ENCODE results near the gene FER1L5. TPM values are rescaled to one million over a fixed set of nuclear protein-coding genes. Genes with fewer than 3 reads are reported as not detected.

FER1L5 gene
- total RNA-seq, 1 experiment from 2014 or later, result 1.2 TPM

- Histone ChIP-seq H2AK5ac (ENCODE audit: insufficient read length, low read length) (no peak overlapping the region), H2BK120ac (ENCODE audit: low read depth, low read length, poor library complexity, severe bottlenecking) (no peak overlapping the region), H3K4me2 (ENCODE audit: insufficient read depth, insufficient read length, low read length) (no peak overlapping the region), H3K79me1 (ENCODE audit: insufficient read depth, low read depth, low read length, poor library complexity, severe bottlenecking) (no peaks in the 10 kb centered on the region), H3K23me2 (ENCODE audit: insufficient read length, low read depth, low read length, poor library complexity, severe bottlenecking) (no peaks in the 10 kb centered on the region), H2BK5ac (ENCODE audit: insufficient read length, low read length) (no peak overlapping the region), H3K56ac (ENCODE audit: insufficient read length, low read depth, low read length) (no peak overlapping the region), H2BK15ac (ENCODE audit: low read depth, low read length) (no peak overlapping the region), H4K20me1 (ENCODE audit: control insufficient read depth, insufficient read depth, insufficient read length) (no peaks in the 10 kb centered on the region), H2BK12ac (ENCODE audit: insufficient read length, low read depth, low read length) (no peak overlapping the region), H3K23ac (ENCODE audit: insufficient read length, low read depth, low read length) (no peak overlapping the region), H2AFZ (ENCODE audit: low read length) (no peak overlapping the region), H3K27ac (ENCODE audit: insufficient read length, low read depth, low read length) (no peak overlapping the region), H3K27me3 (ENCODE audit: insufficient read depth, low read length) (no peaks in the 10 kb centered on the region), H3K9ac (ENCODE audit: extremely low read depth, insufficient read length, low read length) (no peak overlapping the region), H3T11ph (ENCODE audit: low read length) (no peak overlapping the region), H3K4ac (ENCODE audit: low read depth, low read length) (no peak overlapping the region), H3K18ac (ENCODE audit: insufficient read length, low read depth, low read length) (no peak overlapping the region), H3K14ac (ENCODE audit: insufficient read depth, low read length) (no peak overlapping the region), H4K91ac (ENCODE audit: insufficient read length, low read depth, low read length) (no peak overlapping the region), H4K5ac (ENCODE audit: insufficient read length, low read depth, low read length) (no peak overlapping the region), H3K79me2 (ENCODE audit: insufficient read depth, low read length) (no peaks in the 10 kb centered on the region), H3K9me3 (ENCODE audit: control insufficient read depth, low read depth, low read length) (no peaks in the 10 kb centered on the region), H4K8ac (replicated peaks; ENCODE audit: insufficient read length, low read depth, low read length) (no peak overlapping the region), H3K4me1 (ENCODE audit: insufficient read depth, low read length) (no peaks in the 10 kb centered on the region), H2BK20ac (ENCODE audit: low read depth, low read length, poor library complexity, severe bottlenecking) (no peak overlapping the region)
- Mint-ChIP-seq H3K4me3 (no peak overlapping the region), H3K4me1 (no peaks in the 10 kb centered on the region), H3K9me3 (no peaks in the 10 kb centered on the region), H3K36me3 (ENCODE audit: insufficient read depth in 1 of 3, low read depth in 3 of 3) (peaks cover 25 to 64% (median 62%) of the 10 kb centered on the region in 3 experiments; a peak in 6 of 7 replicates), H3K27me3 (ENCODE audit: low read depth) (no peaks in the 10 kb centered on the region; the same call in 1 of the 2 replicates), H3K27ac (no peak overlapping the region)
- DNase-seq, result no peak
- TF ChIP-seq CTCF (conservative IDR thresholded peaks at IDR 0.05), result no peak
- no CpG with 5 or more reads among the region's 5 CpGs for WGBS (ENCODE audit: extremely low coverage, insufficient read length, low lambda C conversion rate)
Measured at GRCh38 chr2:96727431-96727830, 84.9 kb downstream of the FER1L5 start.
